Measurements from ENCODE around the gene AFF2. TPM values are rescaled to one million over a fixed set of nuclear protein-coding genes. Genes with fewer than 3 reads are reported as not detected.

Gene AFF2
- total RNA-seq, 4 donors from 2014 or later: 0.09 to 2.5 (median 0.65) TPM

- Histone ChIP-seq H3K27me3 (no peaks in the 10 kb centered on the region), H3K4me1 (no peaks in the 10 kb centered on the region), H3K27ac (no peak overlapping the region), H3K4me3 (no peak overlapping the region), H3K9me3 (no peaks in the 10 kb centered on the region), H3K36me3 (no peaks in the 10 kb centered on the region)
- intact Hi-C loops (cut with DNase I): no loop called here
- TF ChIP-seq POLR2A (IDR thresholded peaks at IDR 0.05): no peak
- no peak for TF ChIP-seq CTCF (IDR thresholded peaks at IDR 0.05)
- WGBS, 2 donors: 69 to 82% methylated on average over 2 to 4 of the region's 4 CpGs
- no peak for DNase-seq
Observed at GRCh38 chrX:148535639-148536038, 35.2 kb downstream of the AFF2 start.

- Histone ChIP-seq H3K36me3 (no peaks in the 10 kb centered on the region), H3K9me3 (no peaks in the 10 kb centered on the region), H3K4me3 (no peak overlapping the region), H3K27me3 (no peaks in the 10 kb centered on the region), H3K27ac (no peak overlapping the region), H3K4me1 (no peaks in the 10 kb centered on the region)
- TF ChIP-seq CTCF (IDR thresholded peaks at IDR 0.05): no peak
- no peak for TF ChIP-seq POLR2A (IDR thresholded peaks at IDR 0.05)
- DNase-seq: no peak
- WGBS, 2 donors: 60 to 80% methylated on average over 1 of the region's 1 CpG
- intact Hi-C loops (cut with DNase I): no loop called here
Observed at GRCh38 chrX:148536961-148537360, 36.5 kb downstream of the AFF2 start.

GRCh38 chrX:148537556-148538182, 37.3 kb downstream of the AFF2 start:
- Histone ChIP-seq H3K4me3 (no peak overlapping the region), H3K4me1 (no peaks in the 10 kb centered on the region), H3K27ac (no peak overlapping the region), H3K9me3 (no peaks in the 10 kb centered on the region), H3K27me3 (no peaks in the 10 kb centered on the region), H3K36me3 (no peaks in the 10 kb centered on the region)
- intact Hi-C loops (cut with DNase I): no loop called here
- no peak for DNase-seq
- WGBS, 2 donors: 44 to 63% methylated on average over 4 to 15 of the region's 15 CpGs
- no peak for TF ChIP-seq CTCF (IDR thresholded peaks at IDR 0.05)
- no peak for TF ChIP-seq POLR2A (IDR thresholded peaks at IDR 0.05)

GRCh38 chrX:148538582-148538981, 38.2 kb downstream of the AFF2 start:
- intact Hi-C loops (cut with DNase I): no loop called here
- 62 to 77% methylated on average over 2 of the region's 2 CpGs for WGBS, 2 donors
- no peaks in the 10 kb centered on the region for H3K36me3 ChIP-seq
- H3K27me3 ChIP-seq: no peaks in the 10 kb centered on the region
- TF ChIP-seq POLR2A (IDR thresholded peaks at IDR 0.05): no peak
- TF ChIP-seq CTCF (IDR thresholded peaks at IDR 0.05): no peak
- H3K4me1 ChIP-seq: no peaks in the 10 kb centered on the region
- DNase-seq: no peak
- no peak overlapping the region for H3K27ac ChIP-seq
- H3K9me3 ChIP-seq: no peaks in the 10 kb centered on the region
- no peak overlapping the region for H3K4me3 ChIP-seq

GRCh38 chrX:148540114-148540513, 39.7 kb downstream of the AFF2 start:
- Histone ChIP-seq H3K27me3 (no peaks in the 10 kb centered on the region), H3K4me1 (no peaks in the 10 kb centered on the region), H3K4me3 (no peak overlapping the region), H3K9me3 (no peaks in the 10 kb centered on the region), H3K27ac (no peak overlapping the region), H3K36me3 (no peaks in the 10 kb centered on the region)
- intact Hi-C loops (cut with DNase I): no loop called here
- WGBS, 2 donors: 13 to 42% methylated on average over 1 of the region's 1 CpG
- no peak for TF ChIP-seq CTCF (IDR thresholded peaks at IDR 0.05)
- TF ChIP-seq POLR2A (IDR thresholded peaks at IDR 0.05): no peak
- DNase-seq: no peak

All from esophagus squamous epithelium (tissue), 5 donors.